HEK293T (cell line): ENCODE measurements around the gene B3GLCT.
A peak's percentile ranks its signal among the peaks of the same experiment; 100 is the strongest.

ENCODE experiments used
- CTCF ChIA-PET: fragments of 350-600 bp; formaldehyde crosslinking; extraction: SDS; loops from one replicate; lab custom pipeline; 2021; ENCODE audit warnings: antibody characterized with exemption, inconsistent platforms; lab: Yijun Ruan, JAX
- POLR2A ChIA-PET: fragments of 350-600 bp; formaldehyde crosslinking; extraction: SDS; loops from one replicate; lab custom pipeline; 2020; ENCODE audit warnings: antibody characterized with exemption, inconsistent platforms; lab: Yijun Ruan, JAX
- DNase-seq: peaks from one replicate; pipeline ENCODE4 v3.0.0; 2012; ENCODE audit warnings: mixed read lengths; ENCODE audit errors: extremely low spot score
- ARNT ChIP-seq: fragments of 450-650 bp; IDR thresholded peaks from 2 replicates; pipeline ENCODE4 v1.6.1; 2017; ENCODE audit warnings: mild to moderate bottlenecking
- BHLHE40 ChIP-seq: fragments of 450-650 bp; IDR thresholded peaks from 2 replicates; pipeline ENCODE4 v1.6.1; 2016; ENCODE audit warnings: mild to moderate bottlenecking, moderate library complexity, borderline replicate concordance
- CTBP1 ChIP-seq: fragments of 450-650 bp; IDR thresholded peaks from 2 replicates; pipeline ENCODE4 v1.6.1; 2016; ENCODE audit warnings: borderline replicate concordance
- ELF4 ChIP-seq: fragments of 450-650 bp; IDR thresholded peaks from 2 replicates; pipeline ENCODE4 v1.6.1; 2017; ENCODE audit warnings: antibody characterized with exemption
- FOXA1 ChIP-seq: fragments of 450-650 bp; IDR thresholded peaks from 2 replicates; pipeline ENCODE4 v1.6.1; 2016; ENCODE audit warnings: mild to moderate bottlenecking
- FOXK2 ChIP-seq: fragments of 450-650 bp; IDR thresholded peaks from 2 replicates; pipeline ENCODE4 v1.6.1; 2016; ENCODE audit warnings: mild to moderate bottlenecking
- FOXM1 ChIP-seq: fragments of 450-650 bp; IDR thresholded peaks from 2 replicates; pipeline ENCODE4 v1.6.1; 2017; ENCODE audit warnings: mild to moderate bottlenecking, borderline replicate concordance
- HDGF ChIP-seq: fragments of 450-650 bp; IDR thresholded peaks from 2 replicates; pipeline ENCODE4 v1.6.1; 2017; ENCODE audit warnings: antibody characterized with exemption, borderline replicate concordance
- L3MBTL2 ChIP-seq: fragments of 450-650 bp; conservative IDR thresholded peaks from 2 replicates; pipeline ENCODE4 v1.6.1; 2016; ENCODE audit warnings: mild to moderate bottlenecking
- LEF1 ChIP-seq: fragments of 450-650 bp; IDR thresholded peaks from 2 replicates; pipeline ENCODE4 v1.6.1; 2017; ENCODE audit warnings: mild to moderate bottlenecking, borderline replicate concordance
- NFRKB ChIP-seq: fragments of 450-650 bp; IDR thresholded peaks from 2 replicates; pipeline ENCODE4 v1.6.1; 2016; ENCODE audit warnings: mild to moderate bottlenecking, moderate library complexity
- PKNOX1 ChIP-seq: fragments of 450-650 bp; IDR thresholded peaks from 2 replicates; pipeline ENCODE4 v1.6.1; 2016
- SP1 ChIP-seq: fragments of 450-650 bp; IDR thresholded peaks from 2 replicates; pipeline ENCODE4 v1.6.1; 2017
- SUZ12 ChIP-seq: fragments of 450-650 bp; IDR thresholded peaks from 2 replicates; pipeline ENCODE4 v1.6.1; 2016; ENCODE audit warnings: mild to moderate bottlenecking
- TARDBP ChIP-seq: fragments of 450-650 bp; IDR thresholded peaks from 2 replicates; pipeline ENCODE4 v1.6.1; 2016
- ZNF384 ChIP-seq: fragments of 450-650 bp; IDR thresholded peaks from 2 replicates; pipeline ENCODE4 v1.6.1; 2016

The B3GLCT gene

GRCh38 chr13:31207661-31208552 lies 8.1 kb downstream of the B3GLCT start:
- ChIA-PET CTCF (no interaction called here), POLR2A (no interaction called here)
- TF ChIP-seq FOXK2 (no peak), ELF4 (no peak), CTBP1 (no peak), TARDBP (no peak), HDGF (no peak), SUZ12 (no peak), FOXM1 (no peak), LEF1 (no peak), ZNF384 (no peak), SP1 (no peak), ARNT (no peak), L3MBTL2 (no peak), NFRKB (no peak)
- DNase-seq, result no peak

- TF ChIP-seq FOXM1 (no peak), ARNT (no peak), SP1 (no peak), TARDBP (no peak), ZNF384 (no peak), NFRKB (no peak), FOXK2 (no peak), ELF4 (no peak), SUZ12 (no peak), CTBP1 (no peak), PKNOX1 (no peak), LEF1 (no peak), FOXA1 (no peak), HDGF (no peak), L3MBTL2 (no peak), BHLHE40 (no peak)
- no peak for DNase-seq
- CTCF ChIA-PET, result no interaction called here
- POLR2A ChIA-PET, result no interaction called here
These were observed 8.9 kb downstream of the B3GLCT start for GRCh38 chr13:31208559-31209122.

- CTCF ChIA-PET, result interaction anchor here (1.0 kb wide), 1 partner anchor 215 kb away, joined by 4 read pairs; no protein-coding TSS in a partner anchor
- TF ChIP-seq FOXM1 (no peak), ELF4 (no peak), CTBP1 (no peak)
These were observed 9.5 kb downstream of the B3GLCT start for GRCh38 chr13:31209172-31209840.

DNA sequence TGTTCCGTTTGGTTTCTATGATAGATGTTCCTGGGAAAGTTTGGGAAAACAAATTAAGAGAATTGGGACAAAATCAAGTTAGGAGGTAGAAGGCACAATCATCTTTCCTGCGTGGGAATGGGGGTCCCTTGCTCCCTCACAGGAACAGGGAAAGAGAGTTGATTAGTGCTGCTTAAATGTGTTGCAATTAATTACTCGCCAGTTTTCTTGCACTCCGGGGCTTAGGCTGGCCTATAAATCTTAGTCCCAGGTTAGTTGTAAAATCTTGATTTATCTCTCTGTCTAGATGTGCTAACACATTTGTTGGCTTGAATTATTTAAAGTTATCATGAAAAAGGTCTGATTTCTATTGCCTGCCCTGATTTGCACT lies 10.1 kb downstream of the B3GLCT start:
- POLR2A ChIA-PET, result no interaction called here
- TF ChIP-seq PKNOX1 (peak; percentile 85), ZNF384 (no peak)
- no peak for DNase-seq
- CTCF ChIA-PET, result interaction anchor here (1.0 kb wide), 1 partner anchor 215 kb away, joined by 4 read pairs; no protein-coding TSS in a partner anchor

More at GRCh38 chr13:31209172-31209840, 9.5 kb downstream of the B3GLCT start:
- POLR2A ChIA-PET, result no interaction called here
- peak; percentile 58 for DNase-seq

- no peak for DNase-seq
- TF ChIP-seq HDGF (no peak), FOXA1 (no peak), FOXK2 (no peak), CTBP1 (no peak), FOXM1 (no peak), ELF4 (no peak), BHLHE40 (no peak), NFRKB (no peak), ARNT (no peak), PKNOX1 (no peak), SUZ12 (no peak)
- CTCF ChIA-PET, result interaction anchor here (1.1 kb wide), 1 partner anchor 14 kb away, joined by 3 read pairs; the partner anchor contains the start of gene B3GLCT
- POLR2A ChIA-PET, result no interaction called here
These were observed 14.0 kb downstream of the B3GLCT start for GRCh38 chr13:31213651-31214289.
